NB4 (cell line): ENCODE results near the gene GOLGB1.

Experiments
- DNase-seq: peaks from one replicate; pipeline ENCODE4 v3.0.0; 2010; ENCODE audit warnings: low read depth
- H3K4me3 ChIP-seq: one replicate; pipeline ENCODE4 v1.5.1; 2011; ENCODE audit warnings: mild to moderate bottlenecking, low read depth, low read length, moderate library complexity
- CTCF ChIP-seq: IDR thresholded peaks from one replicate; pipeline ENCODE4 v1.5.1; 2012; ENCODE audit warnings: low read depth, low read length
- MAX ChIP-seq: IDR thresholded peaks from 2 replicates; pipeline ENCODE4 v1.6.1; 2011; ENCODE audit warnings: low read depth, low read length
- MYC ChIP-seq: IDR thresholded peaks from 2 replicates; pipeline ENCODE4 v1.6.1; 2011; ENCODE audit warnings: low read depth, low read length
- POLR2A ChIP-seq: IDR thresholded peaks from 2 replicates; pipeline ENCODE4 v1.6.1; 2011; ENCODE audit warnings: mild to moderate bottlenecking; ENCODE audit not compliant: insufficient read length; ENCODE audit errors: extremely low read depth

The GOLGB1 gene

GRCh38 chr3:121724130-121724529, 25.4 kb downstream of the GOLGB1 start:
- H3K4me3 ChIP-seq, result no peak overlapping the region
- peak; percentile 49 for DNase-seq
- TF ChIP-seq MYC, result no peak
- TF ChIP-seq MAX, result no peak
- TF ChIP-seq POLR2A, result no peak
- no peak for TF ChIP-seq CTCF

GRCh38 chr3:121723485-121723884, 26.1 kb downstream of the GOLGB1 start:
- TF ChIP-seq MYC (no peak), POLR2A (no peak), CTCF (no peak), MAX (no peak)
- DNase-seq, result no peak
- H3K4me3 ChIP-seq, result no peak overlapping the region

- DNase-seq, result no peak
- no peak overlapping the region for H3K4me3 ChIP-seq
- TF ChIP-seq MYC (no peak), CTCF (no peak), POLR2A (no peak), MAX (no peak)
Measured at GRCh38 chr3:121722411-121722810, 27.1 kb downstream of the GOLGB1 start.

- no peak overlapping the region for H3K4me3 ChIP-seq
- no peak for DNase-seq
- TF ChIP-seq CTCF, result no peak
- no peak for TF ChIP-seq POLR2A
- TF ChIP-seq MAX, result no peak
- TF ChIP-seq MYC, result no peak
Measured at GRCh38 chr3:121720163-121720562, 29.4 kb downstream of the GOLGB1 start.

- H3K4me3 ChIP-seq, result no peak overlapping the region
- no peak for TF ChIP-seq CTCF
- no peak for TF ChIP-seq MAX
- TF ChIP-seq POLR2A, result no peak
- no peak for TF ChIP-seq MYC
- DNase-seq, result no peak
Measured at GRCh38 chr3:121719423-121719822, 30.1 kb downstream of the GOLGB1 start.

- DNase-seq, result no peak
- TF ChIP-seq MAX, result no peak
- TF ChIP-seq CTCF, result no peak
- no peak for TF ChIP-seq MYC
- TF ChIP-seq POLR2A, result no peak
- no peak overlapping the region for H3K4me3 ChIP-seq
Measured at GRCh38 chr3:121718205-121718846, 31.2 kb downstream of the GOLGB1 start.
